ENCODE measurements around the gene NELFB.

The NELFB gene

GRCh38 chr9:137317718-137318511 lies 62.8 kb downstream of the NELFB start:
- DNase-seq (ENCODE audit: low spot score) = peak; percentile 21
- in situ Hi-C loops (cut with MboI; ENCODE audit: low sequenced_read_pairs, unreplicated experiment) = no loop called here
- no peak for TF ChIP-seq CTCF (IDR thresholded peaks at IDR 0.05; ENCODE audit: borderline replicate concordance, control extremely low read depth, extremely low read depth, insufficient read depth, missing control alignments)

GRCh38 chr9:137318602-137319001 lies 63.5 kb downstream of the NELFB start:
- in situ Hi-C loops (cut with MboI; ENCODE audit: low sequenced_read_pairs, unreplicated experiment) = no loop called here
- TF ChIP-seq CTCF (IDR thresholded peaks at IDR 0.05; ENCODE audit: borderline replicate concordance, control extremely low read depth, extremely low read depth, insufficient read depth, missing control alignments) = no peak
- no peak for DNase-seq (ENCODE audit: low spot score)

- peak; percentile 33 for DNase-seq (ENCODE audit: low spot score)
- TF ChIP-seq CTCF (IDR thresholded peaks at IDR 0.05; ENCODE audit: borderline replicate concordance, control extremely low read depth, extremely low read depth, insufficient read depth, missing control alignments) = no peak
- in situ Hi-C loops (cut with MboI; ENCODE audit: low sequenced_read_pairs, unreplicated experiment) = no loop called here
These were observed 64.0 kb downstream of the NELFB start for GRCh38 chr9:137319011-137319738.

- DNase-seq (ENCODE audit: low spot score) = no peak
- in situ Hi-C loops (cut with MboI; ENCODE audit: low sequenced_read_pairs, unreplicated experiment) = no loop called here
- TF ChIP-seq CTCF (IDR thresholded peaks at IDR 0.05; ENCODE audit: borderline replicate concordance, control extremely low read depth, extremely low read depth, insufficient read depth, missing control alignments) = no peak
These were observed 64.8 kb downstream of the NELFB start for GRCh38 chr9:137319739-137320551.

GRCh38 chr9:137320555-137321384 lies 65.6 kb downstream of the NELFB start:
- peak; percentile 75 for DNase-seq (ENCODE audit: low spot score)
- in situ Hi-C loops (cut with MboI; ENCODE audit: low sequenced_read_pairs, unreplicated experiment) = no loop called here

More at GRCh38 chr9:137320555-137321384, 65.6 kb downstream of the NELFB start:
- TF ChIP-seq CTCF (IDR thresholded peaks at IDR 0.05; ENCODE audit: borderline replicate concordance, control extremely low read depth, extremely low read depth, insufficient read depth, missing control alignments) = no peak

Data from GM13976 (cell line).